GM21360 (cell line): ENCODE results near the gene GRK5.

Experiments
- ATAC-seq: cut with Tn5 transposase; IDR thresholded peaks from one replicate; pipeline ENCODE4 v1.9.1; 2021; ENCODE audit warnings: mild to moderate bottlenecking, moderate library complexity; ENCODE audit not compliant: unreplicated experiment

The GRK5 gene

DNA sequence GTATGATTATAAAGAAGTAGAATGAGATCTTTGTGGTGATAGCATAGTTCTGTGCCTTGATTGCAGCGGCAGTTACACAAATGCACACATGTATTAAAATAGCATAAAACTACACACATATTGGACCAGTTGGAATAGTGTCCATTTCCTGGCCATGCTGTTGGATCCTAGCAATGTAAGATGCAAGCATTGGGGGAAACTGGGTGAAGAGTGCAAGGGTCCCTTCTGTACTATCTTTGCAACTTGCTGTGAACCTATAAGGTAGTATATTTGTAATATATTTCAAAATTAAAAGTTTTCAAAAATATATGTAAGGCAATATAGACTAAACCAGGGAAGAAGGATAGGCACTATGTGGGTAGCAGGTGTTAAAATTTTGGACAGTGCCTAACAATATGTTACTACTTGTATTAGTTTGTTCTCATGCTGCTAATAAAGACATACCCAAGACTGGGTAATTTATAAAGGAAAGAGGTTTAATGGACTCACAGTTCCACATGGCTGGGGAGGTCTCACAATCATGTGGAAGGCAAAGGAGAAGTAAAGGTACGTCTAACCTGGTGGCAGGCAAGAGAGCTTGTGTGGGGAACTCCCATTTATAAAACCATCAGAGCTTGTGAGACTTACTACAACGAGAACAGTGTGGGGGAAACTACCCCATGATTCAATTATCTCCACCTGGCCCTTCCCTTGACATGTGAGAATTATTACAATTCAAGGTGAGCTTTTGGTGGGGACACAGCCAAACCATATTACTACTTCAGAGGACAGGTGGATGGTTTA lies 263.7 kb downstream of the GRK5 start:
- no peak for ATAC-seq

DNA sequence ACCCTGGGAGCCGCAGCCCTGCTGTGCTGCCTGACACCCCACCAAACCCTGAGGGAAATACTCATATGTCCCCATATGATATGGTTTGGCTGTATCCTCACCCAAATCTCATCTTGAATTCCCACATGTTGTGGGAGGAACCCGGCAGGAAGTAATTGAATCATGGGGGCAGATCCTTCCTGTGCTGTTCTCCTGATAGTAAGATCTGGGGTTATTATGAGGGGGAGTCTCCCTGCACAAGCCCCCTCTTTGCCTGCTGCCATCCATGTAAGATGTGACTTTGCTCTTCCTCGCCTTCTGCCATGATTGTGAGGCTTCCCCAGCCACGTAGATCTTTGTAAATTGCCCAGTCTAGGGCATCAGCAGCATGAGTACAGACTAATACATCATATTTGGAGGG lies 266.4 kb downstream of the GRK5 start:
- no peak for ATAC-seq

DNA sequence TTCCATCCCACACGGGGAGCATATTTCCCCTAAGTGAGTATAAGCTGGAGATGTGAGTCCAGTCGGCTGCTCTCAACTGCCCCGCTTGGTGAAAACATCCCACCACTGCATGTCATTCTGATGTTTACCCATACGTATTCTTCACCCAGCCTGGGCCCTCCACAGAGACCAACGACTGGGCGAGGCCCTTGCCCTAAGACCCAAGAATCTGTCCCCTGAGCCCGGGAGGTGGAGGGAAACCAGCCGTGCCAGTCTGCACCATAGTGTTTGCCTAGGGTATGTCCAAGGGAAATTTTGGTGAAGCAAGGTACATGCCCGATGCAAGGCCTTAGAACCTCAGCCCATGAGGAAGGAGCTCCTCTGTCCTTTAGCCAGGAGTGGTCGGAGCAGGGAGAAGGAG lies 267.2 kb downstream of the GRK5 start:
- ATAC-seq = no peak

DNA sequence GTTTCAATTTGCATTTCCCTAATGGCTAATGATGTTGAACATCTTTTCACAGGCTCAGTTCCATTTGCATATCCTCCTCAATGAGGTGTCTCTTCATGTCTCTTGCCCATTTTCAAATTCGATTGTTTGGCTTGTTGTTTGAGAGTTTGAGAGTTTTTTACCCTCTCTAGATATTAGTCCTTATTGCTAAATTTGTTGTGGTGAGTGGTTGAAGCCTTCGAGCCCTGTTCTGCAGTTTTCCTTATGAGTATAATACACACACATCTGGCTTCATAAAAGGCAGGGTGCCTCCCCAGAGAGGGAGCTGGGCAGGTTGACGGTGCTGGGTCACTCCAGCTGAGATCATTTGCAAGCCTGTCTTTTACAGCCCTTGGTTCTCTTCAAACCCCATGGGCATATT lies 270.1 kb downstream of the GRK5 start:
- ATAC-seq = peak; percentile 72

DNA sequence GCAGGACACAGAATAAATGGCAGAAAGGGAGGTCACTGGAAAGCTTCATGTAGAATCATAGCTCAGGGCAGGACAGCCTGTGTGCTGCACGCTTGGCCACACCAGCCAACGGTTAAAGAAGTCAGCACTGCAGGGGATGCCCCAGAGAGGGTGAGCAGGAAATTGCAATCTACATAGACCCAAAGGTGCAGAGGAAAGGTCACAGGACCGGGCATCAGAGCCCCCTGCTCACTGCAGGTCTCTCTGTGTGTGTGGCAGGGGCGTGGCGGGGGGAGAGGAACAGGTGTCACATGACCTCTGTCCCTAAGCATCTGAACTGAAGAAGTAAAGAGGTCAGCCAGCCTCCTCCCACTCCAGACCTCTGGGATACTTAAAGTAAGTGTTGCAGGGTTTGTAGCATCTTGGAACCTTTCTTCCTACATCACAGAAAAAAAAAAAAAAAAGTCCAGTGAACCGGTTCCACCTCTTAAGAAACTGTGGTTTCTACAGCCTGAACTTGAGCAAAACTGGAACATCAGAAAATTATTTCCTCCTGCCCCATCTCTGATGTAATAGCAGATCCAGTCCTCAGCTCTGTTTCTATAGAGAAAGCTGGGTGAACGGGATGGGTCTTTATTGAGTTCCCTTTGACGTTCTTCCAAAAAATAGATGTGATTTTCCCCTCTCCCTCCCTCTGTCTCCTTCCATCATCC lies 270.9 kb downstream of the GRK5 start:
- ATAC-seq = peak; percentile 83

DNA sequence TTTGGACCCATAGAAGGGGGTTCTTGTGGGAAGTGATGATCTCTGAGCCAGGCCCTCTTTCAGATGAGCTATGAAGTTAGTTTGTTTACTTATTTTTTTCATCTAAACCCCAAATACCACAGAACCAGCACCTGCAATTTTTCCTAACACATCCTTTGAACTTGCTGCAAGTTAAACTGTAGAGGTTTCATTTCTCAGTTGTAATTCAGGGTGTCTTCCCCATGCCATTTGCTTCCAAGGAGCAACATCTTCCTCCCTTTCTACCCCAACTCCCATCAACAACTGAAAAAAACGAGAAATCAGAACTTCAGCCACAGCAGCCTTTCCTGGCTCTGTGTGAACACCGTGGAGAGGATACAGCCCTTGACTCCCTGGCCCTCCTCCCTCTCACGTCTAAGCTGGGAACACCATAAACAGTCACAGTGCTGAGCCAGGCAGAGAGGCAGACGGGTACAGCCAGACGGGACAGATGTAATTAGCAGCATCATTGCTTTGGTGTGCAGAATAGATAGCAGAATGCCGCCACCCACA lies 271.5 kb downstream of the GRK5 start:
- no peak for ATAC-seq

DNA sequence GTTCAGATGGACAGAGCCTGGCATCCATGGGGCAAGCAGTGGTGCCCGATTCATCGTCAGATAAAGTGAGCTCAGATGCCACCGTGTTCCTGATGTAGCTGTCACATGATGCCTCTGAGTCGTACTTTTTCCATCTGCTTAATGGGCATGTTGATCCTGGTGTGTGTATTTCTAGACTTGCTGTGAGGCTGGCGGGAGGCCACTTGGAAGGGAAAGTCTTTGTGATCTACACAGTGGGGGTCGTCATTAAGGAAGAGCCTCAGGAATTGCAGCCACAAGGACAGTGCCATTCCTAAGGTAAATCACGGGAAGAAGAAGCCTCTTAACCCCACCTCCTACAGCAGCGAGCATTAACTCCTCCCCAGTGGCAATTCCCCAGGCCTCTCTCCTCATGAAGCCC lies 272.2 kb downstream of the GRK5 start:
- no peak for ATAC-seq

DNA sequence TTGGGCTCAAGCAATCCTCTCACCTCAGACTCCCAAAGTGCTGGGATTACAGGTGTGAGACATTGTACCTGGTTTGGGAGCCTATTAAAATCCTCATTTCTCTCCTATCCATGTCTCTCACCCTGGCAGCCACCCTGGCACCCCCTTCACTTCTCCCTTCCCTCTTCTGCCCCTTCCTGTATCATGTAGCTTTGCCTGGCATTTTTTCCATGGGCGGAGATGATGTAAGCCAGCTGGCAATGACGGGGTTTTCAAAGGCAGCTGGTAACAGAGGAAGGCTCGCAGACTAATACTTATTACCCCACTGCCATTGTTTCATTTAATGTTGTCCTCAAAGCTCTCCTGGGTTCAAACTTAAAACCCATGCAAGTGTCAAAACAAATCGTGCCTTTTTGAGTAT lies 273.3 kb downstream of the GRK5 start:
- ATAC-seq = no peak

DNA sequence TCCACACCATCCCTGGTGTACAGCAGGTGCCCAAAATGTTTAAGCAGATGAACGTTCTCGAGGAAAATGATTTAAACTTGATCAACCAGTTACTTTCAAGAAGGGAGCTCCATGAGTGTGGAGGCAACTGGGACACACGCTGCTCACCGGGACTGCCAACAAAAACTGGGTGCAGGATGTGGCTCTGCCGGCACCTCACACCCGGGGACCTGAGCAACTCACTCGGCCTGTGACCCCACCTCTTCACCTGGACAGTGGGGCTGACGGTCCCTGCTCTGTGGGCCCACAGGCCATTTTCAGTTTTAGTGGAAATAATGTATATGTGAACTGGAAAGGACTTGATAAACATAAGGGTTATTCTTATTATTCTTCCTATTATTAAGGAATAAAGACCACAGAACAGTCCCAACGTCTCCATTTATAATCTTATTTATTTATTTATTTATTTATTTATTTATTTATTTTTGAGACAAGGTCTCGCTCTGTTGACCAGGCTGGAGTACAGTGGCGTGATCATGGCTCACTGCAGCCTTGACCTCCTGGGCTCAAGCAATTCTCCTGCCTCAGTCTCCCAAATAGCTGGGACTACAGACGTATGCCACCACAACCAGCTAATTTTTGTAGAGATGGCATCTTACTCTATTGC lies 274.5 kb downstream of the GRK5 start:
- no peak for ATAC-seq

DNA sequence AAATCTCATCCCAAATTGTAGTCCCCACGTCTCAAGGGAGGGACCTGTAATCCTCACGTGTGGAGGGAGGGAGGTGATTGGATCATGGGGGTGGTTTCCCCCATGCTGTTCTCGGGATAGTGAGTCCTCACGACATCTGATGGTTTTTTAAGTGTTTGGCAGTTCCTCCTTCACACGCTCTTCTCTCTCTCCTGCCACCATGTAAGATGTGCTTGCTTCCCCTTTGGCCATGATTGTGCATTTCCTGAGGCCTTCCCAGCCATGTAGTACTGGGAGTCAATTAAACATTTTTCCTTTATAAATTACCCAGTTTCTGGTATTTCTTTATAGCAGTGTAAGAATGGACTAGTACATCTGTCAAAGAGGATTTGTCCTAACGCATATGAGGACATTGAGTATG lies 275.6 kb downstream of the GRK5 start:
- no peak for ATAC-seq

DNA sequence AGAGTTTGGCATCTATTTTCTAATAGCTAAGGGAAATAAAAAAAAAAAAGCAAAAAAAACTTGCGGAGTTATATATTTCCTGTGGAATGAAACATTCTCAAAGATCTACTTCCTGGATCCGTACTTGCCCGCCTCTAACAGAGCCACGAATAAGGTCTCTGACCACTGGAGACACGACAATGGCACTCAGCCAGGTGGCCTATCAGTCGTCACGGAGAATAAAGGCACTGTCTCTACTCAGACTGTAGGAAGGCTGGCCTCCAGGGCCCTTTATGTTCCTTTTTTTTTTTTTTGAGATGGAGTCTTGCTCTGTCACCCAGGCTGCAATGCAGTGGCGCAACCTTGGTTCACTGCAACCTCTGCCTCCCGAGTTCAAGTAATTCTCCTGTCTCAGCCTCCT lies 276.5 kb downstream of the GRK5 start:
- no peak for ATAC-seq

DNA sequence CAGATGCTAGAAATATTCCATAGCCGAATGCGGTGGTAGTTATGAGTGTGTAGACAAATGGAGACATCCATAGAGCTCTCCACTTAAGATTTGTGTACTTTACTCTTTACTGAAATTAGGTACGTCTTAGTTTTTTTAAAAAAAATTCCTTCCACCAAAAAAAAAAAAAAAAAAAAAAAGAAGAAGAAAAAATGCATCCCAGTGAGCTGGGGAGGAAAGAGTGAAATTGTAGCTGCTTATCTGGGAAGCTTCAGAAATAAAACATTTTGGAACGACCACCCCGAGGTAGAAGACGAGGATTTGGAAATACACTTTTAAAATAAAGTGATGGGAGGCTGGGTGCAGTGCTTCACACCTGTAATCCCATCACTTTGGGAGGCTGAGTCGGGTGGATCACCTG lies 281.3 kb downstream of the GRK5 start:
- ATAC-seq = no peak

DNA sequence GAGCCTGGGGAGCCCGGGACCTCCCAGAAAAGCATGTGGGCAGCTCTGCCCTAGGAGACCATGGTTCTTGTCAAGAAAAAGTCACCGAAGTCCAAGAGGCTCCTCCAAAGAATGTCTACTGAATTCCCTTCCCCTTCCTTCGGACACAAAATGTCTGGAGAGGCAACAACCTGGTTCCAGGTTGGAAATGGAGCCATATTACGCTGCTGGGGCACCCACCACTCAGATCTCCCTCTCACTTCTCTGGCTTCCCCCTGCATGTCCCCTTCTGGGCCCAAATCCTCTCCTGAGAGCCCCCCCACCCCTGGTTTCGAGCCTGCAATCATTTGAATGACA lies 282.6 kb downstream of the GRK5 start:
- ATAC-seq = no peak

DNA sequence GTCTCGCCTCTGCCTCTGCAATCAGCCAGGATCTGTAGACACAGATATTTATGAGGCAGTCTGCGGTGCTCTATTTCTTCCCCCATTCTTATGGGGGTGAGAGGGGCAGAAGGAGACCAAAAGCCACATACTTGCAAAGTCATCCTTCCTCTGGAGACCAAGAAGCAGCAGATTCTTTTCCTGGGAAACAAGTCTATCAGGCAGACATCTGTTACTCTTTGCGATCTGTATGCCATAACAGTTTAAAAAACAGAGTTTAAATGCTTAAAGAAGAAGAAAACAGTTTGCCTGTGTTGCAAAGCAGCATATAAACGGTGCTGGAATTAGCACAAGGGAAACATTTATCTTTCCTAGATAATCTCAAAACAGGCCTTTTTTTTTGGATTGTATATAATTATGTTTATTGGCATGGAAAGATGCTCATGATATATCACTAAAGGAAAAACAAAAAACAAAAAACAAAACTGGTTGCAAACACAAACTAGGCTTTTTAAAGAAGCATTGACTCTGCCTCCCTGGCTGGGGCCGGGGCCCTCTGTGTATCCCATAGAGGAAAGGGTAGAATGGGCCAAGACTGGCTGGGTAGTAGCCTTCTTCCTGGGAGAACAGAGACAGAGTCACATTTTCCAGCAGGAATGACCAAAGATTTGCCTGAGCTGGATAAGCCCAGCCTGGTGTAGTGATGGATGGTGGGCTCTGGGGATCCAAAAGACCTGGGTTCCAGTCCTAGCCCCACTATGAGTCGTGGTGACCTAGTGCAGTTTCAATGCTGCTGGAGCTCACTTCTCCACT lies 284.8 kb downstream of the GRK5 start:
- ATAC-seq = no peak

DNA sequence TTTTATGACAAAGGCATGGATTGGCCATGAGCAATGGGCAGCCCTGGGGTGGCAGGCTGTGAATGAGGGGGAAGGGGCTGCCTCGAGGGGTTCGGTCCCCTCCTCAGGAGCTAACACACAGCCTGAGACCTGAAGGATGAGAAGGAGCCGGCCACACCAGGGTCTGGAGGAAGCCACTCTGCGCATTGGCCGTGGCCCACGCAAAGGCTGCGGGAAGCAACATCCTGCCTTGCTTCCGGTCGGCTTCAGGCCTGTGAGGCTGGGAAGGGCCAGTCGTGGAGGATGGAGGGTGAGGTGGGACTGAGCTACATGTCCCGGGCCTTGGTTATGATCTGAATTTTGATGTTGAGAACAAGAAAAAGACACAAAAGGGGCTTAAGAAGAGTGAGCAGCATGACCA lies 285.8 kb downstream of the GRK5 start:
- ATAC-seq = no peak

DNA sequence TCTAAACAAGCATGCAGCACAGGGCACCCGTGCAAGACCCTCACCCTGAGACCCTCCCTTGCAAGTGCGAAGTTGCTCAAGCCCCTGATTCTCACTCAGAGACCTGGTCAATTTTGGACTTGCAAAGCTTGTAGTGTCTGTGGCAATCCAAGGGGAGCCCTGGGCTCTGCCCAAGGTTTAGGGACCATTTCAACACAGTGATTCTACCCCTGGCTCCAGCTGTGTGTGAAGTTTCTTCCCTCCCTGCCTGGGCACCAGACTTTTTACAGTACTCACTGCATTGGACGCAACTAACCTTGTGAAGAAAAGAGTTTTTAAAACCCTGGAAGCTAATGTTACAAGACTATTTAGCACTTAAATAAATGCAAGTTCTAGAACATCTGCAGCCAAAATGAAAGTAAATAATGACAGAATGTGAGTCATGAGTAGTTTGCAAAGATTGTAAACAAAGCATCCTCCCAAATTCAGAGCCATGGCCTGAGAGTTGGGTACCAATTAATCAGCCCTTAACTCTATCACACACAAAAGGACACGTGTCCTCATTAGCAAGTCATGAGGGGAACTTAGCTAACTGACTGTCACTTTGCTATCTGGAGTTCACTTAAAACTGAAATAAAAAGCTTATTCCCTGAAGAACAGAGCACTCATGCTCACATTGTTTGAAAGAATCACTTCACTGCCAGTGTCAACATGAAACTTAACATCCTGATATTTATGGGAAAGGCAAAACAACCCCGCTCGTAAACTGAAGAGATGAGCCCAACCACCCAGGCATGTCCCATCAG lies 287.1 kb downstream of the GRK5 start:
- ATAC-seq = no peak

DNA sequence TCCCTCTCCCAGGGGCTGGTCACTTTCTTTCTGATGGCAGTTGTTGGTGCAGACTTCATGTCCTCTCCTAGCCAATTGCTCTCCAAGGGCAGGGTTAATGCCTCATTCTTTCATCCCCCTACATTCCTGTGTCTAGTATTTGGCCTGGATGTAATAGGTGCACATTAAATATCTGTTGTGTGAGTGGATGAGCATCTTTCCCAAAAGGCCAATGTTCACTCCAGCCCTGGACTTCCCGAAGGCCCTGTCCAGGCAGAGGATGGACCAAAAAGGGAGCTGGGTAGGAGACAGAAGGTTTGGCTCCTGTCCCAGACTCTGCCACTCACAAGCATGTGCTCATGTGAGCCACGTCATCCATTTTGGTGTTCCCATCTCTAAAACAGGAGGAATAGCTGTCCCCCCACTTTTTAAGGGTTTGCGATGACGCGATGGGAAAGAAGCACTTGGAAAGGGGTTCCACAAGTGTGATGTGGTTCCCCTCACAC lies 287.7 kb downstream of the GRK5 start:
- no peak for ATAC-seq

DNA sequence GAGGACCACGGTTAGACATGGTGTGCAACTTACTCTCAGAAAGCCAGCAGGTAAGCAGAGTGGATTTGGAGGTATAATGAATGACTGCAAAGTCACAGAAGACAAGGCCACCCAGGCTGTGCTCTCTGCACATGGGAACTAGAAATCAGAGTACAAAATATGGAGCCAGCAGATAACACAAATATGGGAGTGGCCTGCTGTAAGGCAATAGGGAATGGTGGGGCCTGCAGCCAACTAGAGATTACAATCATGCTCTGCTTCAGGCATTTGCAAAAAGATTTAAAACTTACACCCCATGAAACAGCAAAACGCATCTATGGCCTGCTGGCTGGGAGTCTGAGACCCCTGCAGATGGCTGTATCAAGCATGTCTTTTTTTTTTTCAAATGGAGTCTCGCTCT lies 288.2 kb downstream of the GRK5 start:
- ATAC-seq = no peak

DNA sequence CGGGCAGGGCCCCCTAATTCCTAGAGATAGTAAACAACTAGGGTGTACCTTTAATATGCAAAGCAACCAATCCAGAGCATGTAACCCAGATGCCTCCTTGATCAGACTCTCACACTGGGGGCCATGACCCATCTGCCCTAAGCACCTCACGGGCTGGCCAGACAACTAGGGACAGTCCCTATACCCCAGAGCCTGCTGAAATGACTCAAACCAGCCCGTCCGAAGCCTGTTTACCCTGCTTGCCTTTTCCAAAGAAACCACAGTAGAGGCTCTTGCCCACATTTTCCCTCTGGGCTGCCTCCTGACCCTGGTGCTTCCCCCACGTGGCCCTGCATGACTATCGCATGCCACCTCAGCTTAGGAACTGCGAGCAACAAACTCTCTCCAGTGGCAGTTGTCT lies 288.9 kb downstream of the GRK5 start:
- peak; percentile 72 for ATAC-seq

DNA sequence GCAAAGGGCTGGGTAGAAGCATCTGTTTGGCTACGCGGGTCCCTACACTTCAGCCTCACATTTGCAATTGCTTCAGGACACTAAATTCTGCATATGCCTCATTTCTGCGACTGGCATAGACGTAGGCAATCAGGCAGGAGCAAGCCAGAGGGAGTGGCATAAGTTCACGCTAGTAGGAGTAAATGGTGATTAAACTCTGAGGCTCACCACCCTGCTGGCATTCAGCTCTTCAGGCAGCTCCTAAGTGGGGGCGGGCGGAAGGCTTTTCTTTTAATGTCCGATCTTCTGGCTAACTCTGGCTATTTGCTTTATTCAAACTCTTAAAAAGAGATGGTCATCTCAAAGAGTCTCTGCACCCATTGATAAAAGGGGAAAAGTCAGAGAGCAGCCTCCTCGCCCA lies 289.9 kb downstream of the GRK5 start:
- no peak for ATAC-seq
